ENCODE measurements around the gene KRT83.

- TF ChIP-seq CTCF (IDR thresholded peaks at IDR 0.05; ENCODE audit: low read length) (no peak), EZH2 (optimal IDR thresholded peaks at IDR 0.05; ENCODE audit: low read depth, low read length) (no peak), EZH2phosphoT487 (IDR thresholded peaks at IDR 0.05; ENCODE audit: low read length) (no peak)
These were observed 25.5 kb downstream of the KRT83 start for GRCh38 chr12:52295663-52296062.
